Psoas muscle (tissue), 8 donors: ENCODE measurements around the gene TRIM15. TPM values are rescaled to one million over a fixed set of nuclear protein-coding genes. Genes with fewer than 3 reads are reported as not detected.

Source experiments
- ATAC-seq, 4 donors: fragments of 200-7000 bp; cut with Tn5 transposase; one replicate each; pipeline ENCODE4 v1.9.1; 2020; ENCODE audit warnings: moderate library complexity in 3 of 4, mild to moderate bottlenecking in 2 of 4
- DNase-seq, 2 donors: peaks; one replicate each; pipeline ENCODE4 v3.0.0-alpha.2; 2020
- H3K27ac ChIP-seq: fragments of 200-600 bp; one replicate; pipeline ENCODE4 v1.8.0; 2022
- H3K27me3 ChIP-seq, 3 donors: fragments of 200-600 bp in 1 of 3; one replicate each; pipeline versions ENCODE4 v1.6.1 to v1.8.0; 2013 to 2022; ENCODE audit warnings: low read length in 2 of 3, mild to moderate bottlenecking in 2 of 3, moderate library complexity in 1 of 3; ENCODE audit not compliant: insufficient read depth in 3 of 3
- H3K36me3 ChIP-seq, 2 donors: fragments of 200-600 bp in 1 of 2; one replicate each; pipeline versions ENCODE4 v1.6.1 to v1.8.0; 2013 to 2022; ENCODE audit warnings: low read depth in 1 of 2, mild to moderate bottlenecking in 1 of 2, moderate library complexity in 1 of 2; ENCODE audit not compliant: insufficient read depth in 1 of 2
- H3K4me1 ChIP-seq: fragments of 200-600 bp; one replicate; pipeline ENCODE4 v1.8.0; 2022
- H3K4me3 ChIP-seq: fragments of 200-600 bp; one replicate; pipeline ENCODE4 v1.8.0; 2022; ENCODE audit warnings: mild to moderate bottlenecking
- H3K9me3 ChIP-seq: fragments of 200-600 bp; one replicate; pipeline ENCODE4 v1.8.0; 2022
- CTCF ChIP-seq: fragments of 200-600 bp; IDR thresholded peaks from one replicate; pipeline ENCODE4 v1.8.0; 2022; ENCODE audit warnings: antibody characterized with exemption
- WGBS, 3 donors: extraction: QIAGEN DNeasy Blood & Tissue Kit; methylation state at CpG; one replicate each; pipeline versions ENCODE4 v1.1.6 to v1.1.7; 2013; 5-methylcytosine and 5-hydroxymethylcytosine counted together
- intact Hi-C, 2 donors: fragments of 100-400 bp; cut with DNase I; formaldehyde crosslinking; loops; one replicate each; pipeline versions ENCODE4 v1.11.0 to v1.14.2; 2022
- polyA plus RNA-seq, 3 donors: library from polyadenylated mRNA; stranded (reverse); fragments of 200-250 nt; gene quantifications; one replicate each; pipeline ENCODE4 v1.2.3, GENCODE V29; 2013
- total RNA-seq, 4 donors: library from RNA; stranded (reverse); fragmentation: NEBNext Ultra II Directional in 2 of 4; extraction: Animal tissue kit (Norgen Biotek cat#: 25700) in 2 of 4; gene quantifications; one replicate each; pipeline versions ENCODE4 v1.2.1 to v1.2.4, GENCODE V29; 2021 to 2023
- donor health status: healthy with polysubstance abuse.
- donor health status: DM: no; HTN: no; CAD: no; lungs with moderate emphysema.
- donor health status: Bipolar disorder and iron deficiency.
- donor health status: healthy.
- donor health status: DM: yes; HTN: yes; CAD: no.
- donor health status: DM: no; HTN: no; CAD: no.
- donor health status: DM: no; HTN: no; CAD: no.
- donor health status: DM: yes; HTN: yes; CAD: no.

The TRIM15 gene
- total and polyA plus RNA-seq, 7 donors = 0.01 TPM; not detected in 6

- no peak for ATAC-seq
- no peak for DNase-seq
- Histone ChIP-seq H3K27me3 (peaks cover 3 to 53% (median 5%) of the 10 kb centered on the region in 3 donors), H3K27ac (no peak overlapping the region), H3K4me1 (no peaks in the 10 kb centered on the region), H3K9me3 (no peaks in the 10 kb centered on the region), H3K4me3 (peak overlapping the region; percentile 17), H3K36me3 (no peaks in the 10 kb centered on the region)
- WGBS, 3 donors = 4 to 5% (median 4%) methylated on average over 46 to 62 of the region's 62 CpGs
- no peak for TF ChIP-seq CTCF
- intact Hi-C loops = loop anchor here in 1 of 2 donors (5.0 kb wide), 1 partner anchor 70 kb away; no protein-coding TSS in a partner anchor
These were observed 8.5 kb downstream of the TRIM15 start for GRCh38 chr6:30171677-30172471.

- intact Hi-C loops = loop anchor here in 1 of 2 donors (5.0 kb wide), 1 partner anchor 70 kb away; no protein-coding TSS in a partner anchor
- H3K27ac ChIP-seq = no peak overlapping the region
- no peak overlapping the region for H3K4me3 ChIP-seq
- H3K36me3 ChIP-seq = no peaks in the 10 kb centered on the region
- H3K9me3 ChIP-seq = no peaks in the 10 kb centered on the region
- no peak for TF ChIP-seq CTCF
- 81 to 84% (median 83%) methylated on average over 4 of the region's 4 CpGs for WGBS, 3 donors
- ATAC-seq (no peak), DNase-seq (no peak)
- H3K4me1 ChIP-seq = no peaks in the 10 kb centered on the region
- peaks cover 3 to 49% (median 5%) of the 10 kb centered on the region in 3 donors for H3K27me3 ChIP-seq
These were observed 9.3 kb downstream of the TRIM15 start for GRCh38 chr6:30172681-30173080.

- 73 to 86% (median 79%) methylated on average over 2 of the region's 2 CpGs for WGBS, 3 donors
- DNase-seq = no peak
- no peak overlapping the region for H3K27ac ChIP-seq
- intact Hi-C loops = no loop called here
- TF ChIP-seq CTCF = no peak
- no peaks in the 10 kb centered on the region for H3K36me3 ChIP-seq
- peaks cover 4 to 48% (median 5%) of the 10 kb centered on the region in 3 donors for H3K27me3 ChIP-seq
- no peaks in the 10 kb centered on the region for H3K4me1 ChIP-seq
- ATAC-seq = no peak
- H3K9me3 ChIP-seq = no peaks in the 10 kb centered on the region
- no peak overlapping the region for H3K4me3 ChIP-seq
These were observed 12.4 kb downstream of the TRIM15 start for GRCh38 chr6:30175765-30176164.

- Histone ChIP-seq H3K4me1 (no peaks in the 10 kb centered on the region), H3K27ac (no peak overlapping the region), H3K36me3 (no peaks in the 10 kb centered on the region), H3K27me3 (peaks cover 0 to 27% (median 5%) of the 10 kb centered on the region in 3 donors), H3K9me3 (no peaks in the 10 kb centered on the region), H3K4me3 (no peak overlapping the region)
- 0 to 92% (median 46%) methylated on average over 1 of the region's 1 CpG for WGBS, 3 donors
- intact Hi-C loops = no loop called here
- TF ChIP-seq CTCF = no peak
- DNase-seq (no peak), ATAC-seq (no peak)
These were observed 15.5 kb downstream of the TRIM15 start for GRCh38 chr6:30178837-30179236.
